Renal cortex interstitium (tissue), 11 donors: ENCODE measurements around the gene TM2D3. TPM values are rescaled to one million over a fixed set of nuclear protein-coding genes. Genes with fewer than 3 reads are reported as not detected.
"Not testable (repeated sequence)": the region's sequence is repeated elsewhere in the genome, so short reads cannot be mapped to it uniquely, and the experiment has no call there.

ENCODE experiments used
- DNase-seq, 11 donors: peaks; one replicate each; pipeline ENCODE4 v3.0.0-alpha.2; 2013; ENCODE audit warnings: low read depth in 9 of 11, low spot score in 4 of 11; ENCODE audit errors: extremely low read depth in 1 of 11
- polyA plus RNA-seq, 3 donors: library from polyadenylated mRNA; unstranded; fragments of 120-200 nt; gene quantifications; one replicate each; pipeline ENCODE4 v1.2.1, GENCODE V29; 2013; ENCODE audit not compliant: insufficient read length in 3 of 3

TM2D3 gene
- polyA plus RNA-seq, 3 donors: 60.8 to 66.8 (median 62.6) TPM

GRCh38 chr15:101672298-101672697 lies 20.1 kb upstream of the TM2D3 start:
- DNase-seq: no peak

- DNase-seq: no peak
Observed at GRCh38 chr15:101669744-101670143, 17.6 kb upstream of the TM2D3 start.

GRCh38 chr15:101667881-101668280 lies 15.7 kb upstream of the TM2D3 start:
- no peak for DNase-seq

GRCh38 chr15:101664303-101664913 lies 12.2 kb upstream of the TM2D3 start:
- DNase-seq: no peak

GRCh38 chr15:101662203-101662602 lies 10.0 kb upstream of the TM2D3 start:
- DNase-seq: no peak

GRCh38 chr15:101660005-101660404 lies 7.8 kb upstream of the TM2D3 start:
- DNase-seq: no peak

GRCh38 chr15:101657968-101658784 lies 6.0 kb upstream of the TM2D3 start:
- no peak for DNase-seq

GRCh38 chr15:101657171-101657570 lies 5.0 kb upstream of the TM2D3 start:
- DNase-seq: no peak

GRCh38 chr15:101654624-101655337 lies 2.6 kb upstream of the TM2D3 start:
- DNase-seq: not testable (repeated sequence)

GRCh38 chr15:101654171-101654570 lies 2.0 kb upstream of the TM2D3 start:
- DNase-seq: no peak

GRCh38 chr15:101652786-101653430 lies 727 bp upstream of the TM2D3 start:
- DNase-seq: no peak

- peak in 1 of 11 donors; percentile 33 for DNase-seq
Observed at GRCh38 chr15:101651554-101652097, 555 bp downstream of the TM2D3 start.

- no peak for DNase-seq
Observed at GRCh38 chr15:101650145-101650544, 2.0 kb downstream of the TM2D3 start.

- DNase-seq: no peak
Observed at GRCh38 chr15:101648356-101648755, 3.8 kb downstream of the TM2D3 start.

- DNase-seq: no peak
Observed at GRCh38 chr15:101647251-101647650, 4.9 kb downstream of the TM2D3 start.

- no peak for DNase-seq
Observed at GRCh38 chr15:101646672-101647071, 5.5 kb downstream of the TM2D3 start.

GRCh38 chr15:101642361-101642760 lies 9.8 kb downstream of the TM2D3 start:
- no peak for DNase-seq

GRCh38 chr15:101641894-101642293 lies 10.3 kb downstream of the TM2D3 start:
- peak in 7 of 11 donors; percentile 30 to 66 (median 61) for DNase-seq

- DNase-seq: peak in 10 of 11 donors; percentile 68 to 79 (median 74)
Observed at GRCh38 chr15:101641129-101641764, 10.9 kb downstream of the TM2D3 start.
